ENCODE measurements around the gene SPDEF. TPM values are rescaled to one million over a fixed set of nuclear protein-coding genes. Genes with fewer than 3 reads are reported as not detected.

SPDEF gene
- total and polyA plus RNA-seq, 10 of the 15 experiments (the other 5 are each of a cell fraction or from before 2014, with no cell fraction given) = not detected

DNA sequence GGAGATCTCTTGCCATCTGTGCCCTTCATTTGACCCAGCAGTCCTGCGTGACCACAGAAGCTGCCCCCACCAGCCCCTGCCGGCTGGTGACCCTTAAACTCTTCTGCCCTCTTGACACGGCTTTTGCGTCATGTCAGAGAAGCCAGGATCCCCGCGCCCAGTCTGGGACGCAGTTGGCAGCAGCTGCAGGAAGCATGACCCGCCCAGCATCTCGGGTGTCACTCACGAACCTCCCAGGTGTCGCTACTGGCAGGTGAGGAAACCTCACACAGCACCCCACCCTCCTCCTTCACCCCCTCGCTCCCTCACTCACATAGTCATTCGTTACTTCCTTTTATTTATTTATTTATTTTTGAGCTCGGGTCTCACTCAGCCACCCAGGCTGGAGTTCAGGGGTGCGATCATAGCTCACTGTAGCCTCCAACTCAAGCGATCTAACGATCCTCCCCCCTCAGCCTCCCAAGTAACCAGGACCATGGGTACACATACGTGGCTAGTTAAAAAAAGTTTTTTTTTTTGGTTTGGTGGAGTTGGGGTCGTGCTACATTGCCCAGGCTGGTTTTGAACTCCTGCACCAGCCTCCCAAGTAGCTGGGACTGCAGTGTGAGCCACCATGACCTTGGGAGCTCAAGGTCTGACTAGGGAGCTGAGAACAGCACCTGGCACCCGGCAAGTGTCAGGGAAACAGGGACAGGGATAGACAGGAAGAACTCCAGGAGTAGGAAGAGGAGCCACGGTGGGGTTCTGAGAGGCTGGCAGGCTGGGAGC is 14.1 kb upstream of the SPDEF start (continued):
- TF ChIP-seq, protein P1, sequence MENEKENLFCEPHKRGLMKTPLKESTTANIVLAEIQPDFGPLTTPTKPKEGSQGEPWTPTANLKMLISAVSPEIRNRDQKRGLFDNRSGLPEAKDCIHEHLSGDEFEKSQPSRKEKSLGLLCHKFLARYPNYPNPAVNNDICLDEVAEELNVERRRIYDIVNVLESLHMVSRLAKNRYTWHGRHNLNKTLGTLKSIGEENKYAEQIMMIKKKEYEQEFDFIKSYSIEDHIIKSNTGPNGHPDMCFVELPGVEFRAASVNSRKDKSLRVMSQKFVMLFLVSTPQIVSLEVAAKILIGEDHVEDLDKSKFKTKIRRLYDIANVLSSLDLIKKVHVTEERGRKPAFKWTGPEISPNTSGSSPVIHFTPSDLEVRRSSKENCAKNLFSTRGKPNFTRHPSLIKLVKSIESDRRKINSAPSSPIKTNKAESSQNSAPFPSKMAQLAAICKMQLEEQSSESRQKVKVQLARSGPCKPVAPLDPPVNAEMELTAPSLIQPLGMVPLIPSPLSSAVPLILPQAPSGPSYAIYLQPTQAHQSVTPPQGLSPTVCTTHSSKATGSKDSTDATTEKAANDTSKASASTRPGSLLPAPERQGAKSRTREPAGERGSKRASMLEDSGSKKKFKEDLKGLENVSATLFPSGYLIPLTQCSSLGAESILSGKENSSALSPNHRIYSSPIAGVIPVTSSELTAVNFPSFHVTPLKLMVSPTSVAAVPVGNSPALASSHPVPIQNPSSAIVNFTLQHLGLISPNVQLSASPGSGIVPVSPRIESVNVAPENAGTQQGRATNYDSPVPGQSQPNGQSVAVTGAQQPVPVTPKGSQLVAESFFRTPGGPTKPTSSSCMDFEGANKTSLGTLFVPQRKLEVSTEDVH (IDR thresholded peaks at IDR 0.05; ENCODE audit: low read depth, partially characterized antibody) = no peak
- no peak for TF ChIP-seq HCFC1 (IDR thresholded peaks at IDR 0.05; ENCODE audit: low read length)

DNA sequence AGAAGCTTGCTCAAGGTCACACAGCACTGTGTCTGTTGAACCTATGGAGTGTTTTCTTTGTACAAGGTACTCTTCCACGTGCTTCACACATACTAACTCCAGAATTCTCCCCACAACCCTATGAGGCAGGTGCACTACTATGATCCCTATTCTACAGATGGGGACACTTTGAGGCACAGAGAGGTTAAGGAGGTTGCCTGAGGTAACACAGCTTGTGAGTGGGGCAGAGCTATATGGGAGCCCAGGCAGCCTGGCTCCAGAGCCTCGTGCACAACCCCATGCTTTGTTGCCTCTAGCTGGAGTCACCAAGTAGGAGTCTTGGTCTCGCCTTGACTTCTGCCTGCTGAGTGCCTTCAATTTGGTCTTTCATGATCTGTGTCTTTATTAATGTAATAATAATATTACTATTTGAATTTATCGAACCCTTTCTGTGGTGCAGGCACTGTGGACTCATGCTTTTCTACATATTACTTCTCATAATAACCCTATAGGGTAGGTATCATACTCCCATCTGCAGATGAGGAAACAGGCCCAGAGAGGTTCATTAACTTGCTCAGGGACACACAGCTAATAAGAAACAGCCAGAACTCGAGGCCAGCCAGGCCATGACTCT is 13.3 kb upstream of the SPDEF start:
- Histone ChIP-seq H3K27me3 (replicated peaks in 1 of 2; ENCODE audit: control insufficient read depth in 2 of 2, insufficient read depth in 2 of 2, low read length in 1 of 2) (no peaks in the 10 kb centered on the region), H3K9me3 (replicated peaks; ENCODE audit: control insufficient read depth, insufficient read depth, low read length) (no peaks in the 10 kb centered on the region), H3K9ac (ENCODE audit: control insufficient read depth, insufficient read depth, low read length) (no peak overlapping the region), H3K27ac (ENCODE audit: control insufficient read depth, insufficient read depth) (no peak overlapping the region), H3K4me3 (no peak overlapping the region), H2AFZ (ENCODE audit: control insufficient read depth, low read depth, low read length) (no peak overlapping the region), H3K4me1 (ENCODE audit: control insufficient read depth, insufficient read depth, low read length) (no peaks in the 10 kb centered on the region), H3K4me2 (ENCODE audit: control insufficient read depth, insufficient read depth) (no peak overlapping the region), H4K20me1 (ENCODE audit: control insufficient read depth, insufficient read depth) (no peaks in the 10 kb centered on the region), H3K79me2 (ENCODE audit: control insufficient read depth, insufficient read depth, low read length) (no peaks in the 10 kb centered on the region), H3K36me3 (ENCODE audit: control insufficient read depth in 2 of 2, insufficient read depth in 2 of 2, low read length in 1 of 2) (no peaks in the 10 kb centered on the region)
- 32% methylated on average over 5 of the region's 5 CpGs for WGBS (ENCODE audit: insufficient coverage, insufficient replicate concordance, low lambda C conversion rate, missing lambda C conversion rate)
- ChIA-PET CTCF (no interaction called here), RAD21 (ENCODE audit: unreplicated experiment) (interaction anchor here (1.2 to 1.3 kb wide), 2 partner anchors 70 to 109 kb away, joined by 3 read pairs; no protein-coding TSS in a partner anchor), POLR2A (no interaction called here), SMC1A (ENCODE audit: uncharacterized antibody, unreplicated experiment) (no interaction called here)
- FAIRE-seq (no peak), DNase-seq (ENCODE audit: low read depth, low spot score) (no peak), ATAC-seq (no peak)
- in situ Hi-C loops (cut with MboI) (no loop called here), intact Hi-C loops (cut with micrococcal nuclease; ENCODE audit: unreplicated experiment) (no loop called here)
- BruUV-seq (replicated peaks) = no TSS peak
- TF ChIP-seq JUNB (IDR thresholded peaks at IDR 0.05) (no peak), HDAC2 (IDR thresholded peaks at IDR 0.05) (no peak), CBX3 (IDR thresholded peaks at IDR 0.05; ENCODE audit: borderline replicate concordance, low read depth) (no peak), ESRRA (IDR thresholded peaks at IDR 0.05; ENCODE audit: low read length) (no peak), SMAD1 (IDR thresholded peaks at IDR 0.05; ENCODE audit: low read depth, partially characterized antibody) (no peak), DPF2 (IDR thresholded peaks at IDR 0.05) (no peak), NRF1 (conservative IDR thresholded peaks at IDR 0.05; ENCODE audit: low read depth, low read length) (no peak)
- TF ChIP-seq, protein P2, sequence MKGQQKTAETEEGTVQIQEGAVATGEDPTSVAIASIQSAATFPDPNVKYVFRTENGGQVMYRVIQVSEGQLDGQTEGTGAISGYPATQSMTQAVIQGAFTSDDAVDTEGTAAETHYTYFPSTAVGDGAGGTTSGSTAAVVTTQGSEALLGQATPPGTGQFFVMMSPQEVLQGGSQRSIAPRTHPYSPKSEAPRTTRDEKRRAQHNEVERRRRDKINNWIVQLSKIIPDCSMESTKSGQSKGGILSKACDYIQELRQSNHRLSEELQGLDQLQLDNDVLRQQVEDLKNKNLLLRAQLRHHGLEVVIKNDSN (IDR thresholded peaks at IDR 0.05; ENCODE audit: borderline replicate concordance, extremely low read length, insufficient read depth, low read depth, low read length) = no peak
- TF ChIP-seq, protein P3, sequence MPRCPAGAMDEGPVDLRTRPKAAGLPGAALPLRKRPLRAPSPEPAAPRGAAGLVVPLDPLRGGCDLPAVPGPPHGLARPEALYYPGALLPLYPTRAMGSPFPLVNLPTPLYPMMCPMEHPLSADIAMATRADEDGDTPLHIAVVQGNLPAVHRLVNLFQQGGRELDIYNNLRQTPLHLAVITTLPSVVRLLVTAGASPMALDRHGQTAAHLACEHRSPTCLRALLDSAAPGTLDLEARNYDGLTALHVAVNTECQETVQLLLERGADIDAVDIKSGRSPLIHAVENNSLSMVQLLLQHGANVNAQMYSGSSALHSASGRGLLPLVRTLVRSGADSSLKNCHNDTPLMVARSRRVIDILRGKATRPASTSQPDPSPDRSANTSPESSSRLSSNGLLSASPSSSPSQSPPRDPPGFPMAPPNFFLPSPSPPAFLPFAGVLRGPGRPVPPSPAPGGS (IDR thresholded peaks at IDR 0.05; ENCODE audit: borderline replicate concordance, insufficient read depth, low read depth, low read length, poor library complexity, severe bottlenecking) = no peak
- TF ChIP-seq, protein P4, sequence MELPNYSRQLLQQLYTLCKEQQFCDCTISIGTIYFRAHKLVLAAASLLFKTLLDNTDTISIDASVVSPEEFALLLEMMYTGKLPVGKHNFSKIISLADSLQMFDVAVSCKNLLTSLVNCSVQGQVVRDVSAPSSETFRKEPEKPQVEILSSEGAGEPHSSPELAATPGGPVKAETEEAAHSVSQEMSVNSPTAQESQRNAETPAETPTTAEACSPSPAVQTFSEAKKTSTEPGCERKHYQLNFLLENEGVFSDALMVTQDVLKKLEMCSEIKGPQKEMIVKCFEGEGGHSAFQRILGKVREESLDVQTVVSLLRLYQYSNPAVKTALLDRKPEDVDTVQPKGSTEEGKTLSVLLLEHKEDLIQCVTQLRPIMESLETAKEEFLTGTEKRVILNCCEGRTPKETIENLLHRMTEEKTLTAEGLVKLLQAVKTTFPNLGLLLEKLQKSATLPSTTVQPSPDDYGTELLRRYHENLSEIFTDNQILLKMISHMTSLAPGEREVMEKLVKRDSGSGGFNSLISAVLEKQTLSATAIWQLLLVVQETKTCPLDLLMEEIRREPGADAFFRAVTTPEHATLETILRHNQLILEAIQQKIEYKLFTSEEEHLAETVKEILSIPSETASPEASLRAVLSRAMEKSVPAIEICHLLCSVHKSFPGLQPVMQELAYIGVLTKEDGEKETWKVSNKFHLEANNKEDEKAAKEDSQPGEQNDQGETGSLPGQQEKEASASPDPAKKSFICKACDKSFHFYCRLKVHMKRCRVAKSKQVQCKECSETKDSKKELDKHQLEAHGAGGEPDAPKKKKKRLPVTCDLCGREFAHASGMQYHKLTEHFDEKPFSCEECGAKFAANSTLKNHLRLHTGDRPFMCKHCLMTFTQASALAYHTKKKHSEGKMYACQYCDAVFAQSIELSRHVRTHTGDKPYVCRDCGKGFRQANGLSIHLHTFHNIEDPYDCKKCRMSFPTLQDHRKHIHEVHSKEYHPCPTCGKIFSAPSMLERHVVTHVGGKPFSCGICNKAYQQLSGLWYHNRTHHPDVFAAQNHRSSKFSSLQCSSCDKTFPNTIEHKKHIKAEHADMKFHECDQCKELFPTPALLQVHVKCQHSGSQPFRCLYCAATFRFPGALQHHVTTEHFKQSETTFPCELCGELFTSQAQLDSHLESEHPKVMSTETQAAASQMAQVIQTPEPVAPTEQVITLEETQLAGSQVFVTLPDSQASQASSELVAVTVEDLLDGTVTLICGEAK (IDR thresholded peaks at IDR 0.05; ENCODE audit: borderline replicate concordance) = no peak

All from GM12878 (cell line).